ENCODE data around the gene XCL2. TPM values are rescaled to one million over a fixed set of nuclear protein-coding genes. Genes with fewer than 3 reads are reported as not detected.
A peak's percentile ranks its signal among the peaks of the same experiment; 100 is the strongest.

Gene XCL2
- total RNA-seq, 4 donors from 2014 or later = not detected

DNA sequence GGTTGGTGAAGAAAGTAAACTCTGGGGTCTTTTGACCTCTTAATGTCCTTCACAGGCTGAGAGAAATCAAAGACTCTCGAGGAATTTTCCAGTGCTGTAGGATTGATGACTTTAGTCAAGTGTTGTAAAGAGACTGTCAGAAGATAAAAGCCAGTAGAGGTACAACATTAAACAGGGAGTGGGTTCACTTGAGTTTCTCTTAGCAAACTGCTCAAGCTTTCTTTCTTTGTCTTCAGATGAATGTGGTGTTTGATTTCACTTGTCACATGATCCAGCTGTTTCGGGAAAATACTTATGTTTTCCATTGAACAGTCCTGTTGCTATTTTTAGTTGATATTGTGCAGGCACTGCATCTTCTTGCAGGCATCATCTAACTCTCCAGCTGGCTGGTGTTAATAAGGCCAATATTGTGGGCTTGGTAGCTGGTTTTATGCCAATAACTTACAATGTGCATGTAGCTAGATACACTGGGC, 45.6 kb downstream of the XCL2 start:
- no peaks in the 10 kb centered on the region for H3K36me3 ChIP-seq
- no peak for DNase-seq (ENCODE audit: low spot score in 2 of 2)
- H3K27me3 ChIP-seq = no peaks in the 10 kb centered on the region
- peaks cover 0 to 14% (median 2%) of the 10 kb centered on the region in 4 donors for H3K4me1 ChIP-seq
- no peak overlapping the region for H3K4me3 ChIP-seq
- H3K27ac ChIP-seq = no peak overlapping the region
- TF ChIP-seq POLR2A (IDR thresholded peaks at IDR 0.05) (no peak), EP300 (IDR thresholded peaks at IDR 0.05) (no peak)
- TF ChIP-seq, protein P1, sequence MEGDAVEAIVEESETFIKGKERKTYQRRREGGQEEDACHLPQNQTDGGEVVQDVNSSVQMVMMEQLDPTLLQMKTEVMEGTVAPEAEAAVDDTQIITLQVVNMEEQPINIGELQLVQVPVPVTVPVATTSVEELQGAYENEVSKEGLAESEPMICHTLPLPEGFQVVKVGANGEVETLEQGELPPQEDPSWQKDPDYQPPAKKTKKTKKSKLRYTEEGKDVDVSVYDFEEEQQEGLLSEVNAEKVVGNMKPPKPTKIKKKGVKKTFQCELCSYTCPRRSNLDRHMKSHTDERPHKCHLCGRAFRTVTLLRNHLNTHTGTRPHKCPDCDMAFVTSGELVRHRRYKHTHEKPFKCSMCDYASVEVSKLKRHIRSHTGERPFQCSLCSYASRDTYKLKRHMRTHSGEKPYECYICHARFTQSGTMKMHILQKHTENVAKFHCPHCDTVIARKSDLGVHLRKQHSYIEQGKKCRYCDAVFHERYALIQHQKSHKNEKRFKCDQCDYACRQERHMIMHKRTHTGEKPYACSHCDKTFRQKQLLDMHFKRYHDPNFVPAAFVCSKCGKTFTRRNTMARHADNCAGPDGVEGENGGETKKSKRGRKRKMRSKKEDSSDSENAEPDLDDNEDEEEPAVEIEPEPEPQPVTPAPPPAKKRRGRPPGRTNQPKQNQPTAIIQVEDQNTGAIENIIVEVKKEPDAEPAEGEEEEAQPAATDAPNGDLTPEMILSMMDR (IDR thresholded peaks at IDR 0.05) = no peak
- H3K9me3 ChIP-seq = no peaks in the 10 kb centered on the region
- WGBS, 2 donors = 16 to 18% methylated on average over 2 of the region's 2 CpGs

DNA sequence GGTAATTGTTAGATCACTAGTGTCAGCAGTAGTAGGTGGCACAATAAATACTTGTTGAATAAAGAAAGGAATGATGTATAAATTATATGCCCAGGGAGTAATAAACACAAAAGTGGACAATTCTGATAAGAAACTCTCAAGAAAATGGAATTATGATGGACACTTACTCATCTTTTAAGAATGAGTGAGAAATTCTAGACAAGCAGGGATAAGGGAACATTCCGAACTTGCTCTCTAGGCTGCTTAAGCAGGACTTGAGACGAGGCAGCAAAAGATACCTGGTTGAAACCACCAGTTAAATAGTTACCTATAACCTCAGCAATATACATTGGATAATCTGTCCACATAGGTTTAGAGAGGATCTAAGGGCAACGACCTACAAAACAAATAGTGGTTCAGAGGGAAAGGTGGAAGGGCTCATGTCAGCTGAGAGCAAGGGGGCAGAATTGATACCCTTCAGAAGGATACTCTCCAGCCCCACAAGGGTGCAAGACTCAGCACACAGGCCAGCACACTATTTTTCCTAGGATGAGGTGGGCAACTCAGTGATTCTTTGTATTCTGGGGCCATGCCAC, 46.3 kb downstream of the XCL2 start:
- TF ChIP-seq, protein P1 (IDR thresholded peaks at IDR 0.05) = no peak
- no peak for TF ChIP-seq EP300 (IDR thresholded peaks at IDR 0.05)
- TF ChIP-seq POLR2A (IDR thresholded peaks at IDR 0.05) = no peak
- Histone ChIP-seq H3K27me3 (no peaks in the 10 kb centered on the region), H3K9me3 (no peaks in the 10 kb centered on the region), H3K36me3 (no peaks in the 10 kb centered on the region), H3K4me3 (no peak overlapping the region), H3K27ac (no peak overlapping the region), H3K4me1 (peaks cover 0 to 14% (median 2%) of the 10 kb centered on the region in 4 donors)
- no peak for DNase-seq (ENCODE audit: low spot score in 2 of 2)
- 71 to 80% methylated on average over 3 of the region's 3 CpGs for WGBS, 2 donors

- Histone ChIP-seq H3K9me3 (no peaks in the 10 kb centered on the region), H3K4me3 (no peak overlapping the region), H3K27me3 (no peaks in the 10 kb centered on the region), H3K27ac (peak overlapping the region in 1 of 4 donors; percentile 41), H3K4me1 (peaks cover 0 to 17% (median 2%) of the 10 kb centered on the region in 4 donors), H3K36me3 (no peaks in the 10 kb centered on the region)
- TF ChIP-seq, protein P1 (IDR thresholded peaks at IDR 0.05) = no peak
- TF ChIP-seq EP300 (IDR thresholded peaks at IDR 0.05) (no peak), POLR2A (IDR thresholded peaks at IDR 0.05) (no peak)
- 23 to 28% methylated on average over 1 of the region's 1 CpG for WGBS, 2 donors
- no peak for DNase-seq (ENCODE audit: low spot score in 2 of 2)
These were observed 52.2 kb downstream of the XCL2 start for GRCh38 chr1:168491527-168492164.

Other genes starting within 250 kb of the XCL2 start
- under 1 TPM in 1 of 4 donors, not detected in 3; 0.66 TPM for gene XCL1, start 32.6 kb upstream of the XCL2 start, total RNA-seq
- gene DPT, start 185.2 kb upstream of the XCL2 start, total RNA-seq = 10 to 100 TPM; 21.3 to 81.5 (median 40.0) TPM